Coronary artery (tissue), 2 donors: ENCODE measurements around the gene MBD2.
A peak's percentile ranks its signal among the peaks of the same experiment; 100 is the strongest.

ENCODE experiments used
- DNase-seq: peaks from one replicate; pipeline ENCODE4 v3.0.0-alpha.2; 2017; ENCODE audit warnings: low spot score
- H3K27ac ChIP-seq, 2 donors: fragments of 200-600 bp; sonication (generic); one replicate each; pipeline ENCODE4 v1.5.1; 2016 to 2019
- H3K4me3 ChIP-seq: fragments of 200-600 bp; sonication (generic); 2 replicates; pipeline ENCODE4 v1.5.1; 2016; ENCODE audit warnings: mild to moderate bottlenecking, moderate library complexity
- TF ChIP-seq, protein P1 (sequence below): fragments of 200-600 bp; sonication (generic); IDR thresholded peaks from one replicate; pipeline ENCODE4 v1.5.1; 2019; ENCODE audit warnings: antibody characterized with exemption

Gene MBD2

GRCh38 chr18:54224379-54225014 is at the start of gene MBD2:
Gene MBD2, minus strand, starts transcription at chr18:54224669. Its CDS starts 110 bp downstream, at chr18:54224559.
- Histone ChIP-seq H3K4me3 (peak within 1 kb of the TSS; percentile 85), H3K27ac (peak within 1 kb of the TSS; percentile 56 to 86)
- peak; percentile 96 for DNase-seq
- TF ChIP-seq, protein P1, sequence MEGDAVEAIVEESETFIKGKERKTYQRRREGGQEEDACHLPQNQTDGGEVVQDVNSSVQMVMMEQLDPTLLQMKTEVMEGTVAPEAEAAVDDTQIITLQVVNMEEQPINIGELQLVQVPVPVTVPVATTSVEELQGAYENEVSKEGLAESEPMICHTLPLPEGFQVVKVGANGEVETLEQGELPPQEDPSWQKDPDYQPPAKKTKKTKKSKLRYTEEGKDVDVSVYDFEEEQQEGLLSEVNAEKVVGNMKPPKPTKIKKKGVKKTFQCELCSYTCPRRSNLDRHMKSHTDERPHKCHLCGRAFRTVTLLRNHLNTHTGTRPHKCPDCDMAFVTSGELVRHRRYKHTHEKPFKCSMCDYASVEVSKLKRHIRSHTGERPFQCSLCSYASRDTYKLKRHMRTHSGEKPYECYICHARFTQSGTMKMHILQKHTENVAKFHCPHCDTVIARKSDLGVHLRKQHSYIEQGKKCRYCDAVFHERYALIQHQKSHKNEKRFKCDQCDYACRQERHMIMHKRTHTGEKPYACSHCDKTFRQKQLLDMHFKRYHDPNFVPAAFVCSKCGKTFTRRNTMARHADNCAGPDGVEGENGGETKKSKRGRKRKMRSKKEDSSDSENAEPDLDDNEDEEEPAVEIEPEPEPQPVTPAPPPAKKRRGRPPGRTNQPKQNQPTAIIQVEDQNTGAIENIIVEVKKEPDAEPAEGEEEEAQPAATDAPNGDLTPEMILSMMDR: no peak

GRCh38 chr18:54269893-54270844 is 45.7 kb upstream of the MBD2 start:
- H3K4me3 ChIP-seq: peak overlapping the region; percentile 77
- TF ChIP-seq, protein P1: no peak
- DNase-seq: peak; percentile 81
- H3K27ac ChIP-seq: peak overlapping the region; percentile 75 to 87

DNA sequence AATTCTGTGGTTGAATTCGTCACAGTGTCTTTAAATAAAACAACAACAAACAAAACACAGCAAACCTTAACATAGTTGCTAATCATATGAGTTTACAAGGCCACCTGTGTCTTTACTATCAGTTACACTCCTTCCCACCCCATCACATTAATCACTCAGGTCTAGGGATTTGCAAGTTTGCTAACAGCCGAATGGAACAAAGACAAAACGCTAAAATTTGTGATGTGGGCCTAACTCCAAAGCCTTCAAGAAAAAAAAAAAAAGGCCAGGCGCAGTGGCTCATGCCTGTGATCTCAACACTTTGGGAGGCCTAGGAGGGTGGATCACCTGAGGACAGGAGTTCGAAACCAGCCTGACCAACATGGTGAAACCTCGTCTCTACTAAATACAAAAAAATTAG is 44.3 kb upstream of the MBD2 start:
- no peak for DNase-seq
- TF ChIP-seq, protein P1: no peak
- H3K4me3 ChIP-seq: peak overlapping the region; percentile 77
- peak overlapping the region; percentile 75 to 87 for H3K27ac ChIP-seq

- DNase-seq: no peak
- TF ChIP-seq, protein P1: no peak
- Histone ChIP-seq H3K4me3 (no peak overlapping the region), H3K27ac (no peak overlapping the region)
These were observed 43.2 kb upstream of the MBD2 start for GRCh38 chr18:54267701-54268100.

DNA sequence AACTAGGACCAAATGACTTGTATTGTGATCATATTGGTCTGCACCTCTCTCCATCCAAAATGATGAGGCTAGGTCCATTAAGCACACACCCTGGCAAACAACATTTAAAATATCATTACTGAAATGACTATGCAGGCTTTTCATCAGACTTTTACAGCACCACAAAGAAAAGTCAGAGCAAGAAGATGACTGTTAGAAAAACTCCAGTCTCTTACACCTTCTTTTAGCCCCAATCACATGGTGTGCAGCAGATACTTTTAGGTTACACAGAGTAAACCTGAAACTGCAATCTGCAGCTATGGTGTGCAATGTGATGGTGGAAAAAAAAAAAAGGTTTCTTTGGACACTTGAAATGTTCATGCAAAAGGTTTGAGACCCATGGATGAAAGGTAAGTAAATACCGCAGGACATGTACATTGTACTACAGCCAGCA is 39.5 kb upstream of the MBD2 start:
- Histone ChIP-seq H3K4me3 (no peak overlapping the region), H3K27ac (no peak overlapping the region)
- TF ChIP-seq, protein P1: no peak
- DNase-seq: no peak

DNA sequence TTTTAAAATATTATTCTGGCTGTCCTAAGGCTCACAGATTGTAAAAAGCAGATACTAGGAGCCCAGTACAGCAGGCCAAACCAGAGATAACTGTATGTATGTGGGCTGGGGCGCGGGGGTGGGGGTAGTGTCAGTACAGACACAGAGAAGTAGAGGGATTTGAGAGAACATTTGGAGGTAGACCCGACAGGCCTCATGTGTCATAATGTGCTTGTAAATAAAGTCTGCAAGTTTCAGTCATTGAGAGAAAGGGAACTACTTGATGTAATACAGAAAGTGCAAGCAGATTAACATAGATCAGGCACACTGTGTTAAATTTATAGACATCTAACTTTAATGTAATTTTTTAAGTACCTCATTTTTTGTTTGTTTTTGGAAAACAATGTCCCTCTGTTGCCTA is 37.4 kb upstream of the MBD2 start:
- H3K27ac ChIP-seq: peak overlapping the region in 1 of 2 donors; percentile 28
- TF ChIP-seq, protein P1: no peak
- no peak overlapping the region for H3K4me3 ChIP-seq
- DNase-seq: no peak
